HepG2 (cell line): ENCODE data around the gene TACC2.

ENCODE experiments used
- CTCF ChIP-seq: sonication (generic); formaldehyde crosslinking; IDR thresholded peaks from 2 replicates; pipeline ENCODE4 v1.5.0; 2020; ENCODE audit warnings: mild to moderate bottlenecking, missing genetic modification reagents, moderate library complexity
- E2F5 ChIP-seq: sonication (generic); formaldehyde crosslinking; conservative IDR thresholded peaks from 2 replicates; pipeline ENCODE4 v1.4.0; 2020; ENCODE audit warnings: missing genetic modification reagents
- HDAC2 ChIP-seq: sonication (generic); formaldehyde crosslinking; IDR thresholded peaks from 2 replicates; pipeline ENCODE4 v1.4.0; 2020; ENCODE audit warnings: missing genetic modification reagents
- MYC ChIP-seq: sonication (generic); formaldehyde crosslinking; IDR thresholded peaks from 2 replicates; pipeline ENCODE4 v1.9.0; 2021; ENCODE audit warnings: missing genetic modification reagents, borderline replicate concordance
- SUZ12 ChIP-seq: fragments of 150-350 bp; IDR thresholded peaks from 2 replicates; pipeline ENCODE4 v1.6.1; 2014; ENCODE audit warnings: low read depth, low read length
- ZBTB1 ChIP-seq: sonication (generic); formaldehyde crosslinking; IDR thresholded peaks from 2 replicates; pipeline ENCODE4 v1.4.0; 2020; ENCODE audit warnings: missing genetic modification reagents, borderline replicate concordance
- ZNF670 ChIP-seq: sonication (generic); formaldehyde crosslinking; IDR thresholded peaks from 2 replicates; pipeline ENCODE4 v1.8.0; 2022; ENCODE audit warnings: mild to moderate bottlenecking, missing genetic modification reagents, borderline replicate concordance
- ZSCAN25 ChIP-seq: sonication (generic); formaldehyde crosslinking; IDR thresholded peaks from 2 replicates; pipeline ENCODE4 v1.8.0; 2022; ENCODE audit warnings: mild to moderate bottlenecking, missing genetic modification reagents

- TF ChIP-seq SUZ12 (no peak), ZSCAN25 (CRISPR knock-in tag) (no peak), E2F5 (CRISPR knock-in tag) (no peak), MYC (CRISPR knock-in tag) (no peak; the same call in 1 of the 2 replicates), HDAC2 (0 out of 2 replicates have a peak, but pooled peaks have one; percentile 18), CTCF (CRISPR knock-in tag) (0 out of 2 replicates have a peak, but pooled peaks have one; percentile 11), ZBTB1 (no peak), ZNF670 (no peak)
These were observed 14.9 kb upstream of the TACC2 start for GRCh38 chr10:121974019-121974534.
